GM18511 (cell line): ENCODE data around the gene CNP.

Experiments used
- ATAC-seq: cut with Tn5 transposase; IDR thresholded peaks from one replicate; pipeline ENCODE4 v1.9.1; 2021; ENCODE audit warnings: mild to moderate bottlenecking, moderate library complexity; ENCODE audit not compliant: unreplicated experiment

CNP gene

GRCh38 chr17:42026857-42027589 is 60.4 kb downstream of the CNP start:
- ATAC-seq: no peak
